ENCODE measurements around the gene TAS1R3.
A peak's percentile ranks its signal among the peaks of the same experiment; 100 is the strongest.

The TAS1R3 gene

DNA sequence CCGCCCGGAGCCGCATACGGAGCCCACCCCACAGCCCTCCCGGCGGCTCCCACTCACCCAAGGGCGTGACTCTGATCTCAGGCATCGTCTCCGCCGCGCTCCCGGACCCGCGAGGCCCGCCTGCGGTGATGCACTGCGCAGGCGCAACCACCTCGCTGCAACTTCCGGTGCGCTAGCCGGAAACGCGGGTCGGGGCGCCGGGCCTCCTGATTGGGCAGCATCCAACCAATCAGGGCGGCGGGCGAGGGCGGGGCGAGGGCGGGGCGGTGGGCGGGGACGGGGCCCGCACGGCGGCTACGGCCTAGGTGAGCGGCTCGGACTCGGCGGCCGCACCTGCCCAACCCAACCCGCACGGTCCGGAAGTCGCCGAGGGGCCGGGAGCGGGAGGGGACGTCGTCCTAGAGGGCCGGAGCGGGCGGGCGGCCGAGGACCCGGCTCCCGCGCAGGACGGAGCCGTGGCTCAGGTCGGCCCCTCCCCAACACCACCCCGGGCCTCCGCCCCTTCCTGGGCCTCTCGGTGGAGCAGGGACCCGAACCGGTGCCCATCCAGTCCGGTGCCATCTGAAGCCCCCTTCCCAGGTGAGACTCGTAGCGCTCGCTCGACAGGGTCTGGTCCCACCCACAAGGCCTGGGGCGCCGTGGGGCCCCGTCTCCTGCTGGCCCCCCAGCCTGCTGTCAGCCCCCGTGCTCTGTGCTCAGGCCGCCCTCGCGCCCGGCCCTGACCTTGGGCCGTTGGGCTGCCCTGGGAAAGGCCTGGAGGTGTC is 6.4 kb upstream of the TAS1R3 start, which contains the start of the genes CPTP and INTS11:
Gene CPTP (plus strand): TSS at position 279 of the 764 bp plus-strand sequence. CDS start 2,109 bp downstream, outside the sequence.
Gene INTS11 (minus strand): TSS at position 137 of the 764 bp plus-strand sequence. CDS start 52 bp downstream, at position 85.
- peak; percentile 88 for DNase-seq

DNA sequence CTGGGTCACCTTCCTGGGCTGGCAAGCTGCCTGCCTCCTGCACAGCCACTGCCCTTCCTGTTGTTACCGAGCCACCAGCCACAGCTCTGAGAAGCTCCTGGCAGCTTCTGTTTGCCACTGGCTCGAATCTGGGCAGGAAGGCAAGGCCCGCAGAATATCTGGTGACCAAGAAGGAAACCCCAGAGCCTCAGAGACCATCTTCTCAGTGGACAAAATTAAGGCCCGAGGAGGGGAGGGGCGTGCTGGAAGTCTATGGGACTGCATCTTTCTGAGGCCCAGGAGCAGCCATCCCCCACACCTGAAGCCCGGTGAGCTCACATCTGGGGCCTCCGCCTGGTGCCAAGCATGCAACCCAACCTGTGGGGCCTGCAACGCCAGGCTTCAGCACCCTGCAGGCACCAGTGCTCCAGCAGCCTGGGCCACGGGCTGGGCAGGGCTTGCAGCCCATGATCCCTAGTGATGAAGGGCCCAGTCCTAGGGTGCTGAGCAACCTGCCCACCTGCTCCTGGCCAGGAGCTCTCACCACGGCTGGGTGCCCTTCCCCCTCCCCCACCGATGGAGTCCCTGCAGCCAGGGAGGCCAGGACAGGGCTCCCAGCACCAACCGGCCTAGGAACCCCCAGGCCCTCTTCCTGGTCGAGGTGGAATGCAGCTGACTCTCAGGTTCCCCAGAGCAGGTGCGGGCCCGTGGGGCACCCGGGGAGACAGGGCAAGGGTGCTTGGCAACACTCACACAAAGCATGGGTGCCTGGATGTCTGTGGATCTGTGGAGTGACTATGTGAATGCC is 5.6 kb upstream of the TAS1R3 start:
- DNase-seq = no peak

- DNase-seq = no peak
Observed at GRCh38 chr1:1326075-1326605, 4.9 kb upstream of the TAS1R3 start.

DNA sequence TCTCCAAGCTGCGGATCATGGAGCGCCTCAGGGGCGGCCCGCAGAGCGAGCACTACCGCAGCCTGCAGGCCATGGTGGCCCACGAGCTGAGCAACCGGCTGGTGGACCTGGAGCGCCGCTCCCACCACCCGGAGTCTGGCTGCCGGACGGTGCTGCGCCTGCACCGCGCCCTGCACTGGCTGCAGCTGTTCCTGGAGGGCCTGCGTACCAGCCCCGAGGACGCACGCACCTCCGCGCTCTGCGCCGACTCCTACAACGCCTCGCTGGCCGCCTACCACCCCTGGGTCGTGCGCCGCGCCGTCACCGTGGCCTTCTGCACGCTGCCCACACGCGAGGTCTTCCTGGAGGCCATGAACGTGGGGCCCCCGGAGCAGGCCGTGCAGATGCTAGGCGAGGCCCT is 3.8 kb upstream of the TAS1R3 start:
- DNase-seq = no peak

DNA sequence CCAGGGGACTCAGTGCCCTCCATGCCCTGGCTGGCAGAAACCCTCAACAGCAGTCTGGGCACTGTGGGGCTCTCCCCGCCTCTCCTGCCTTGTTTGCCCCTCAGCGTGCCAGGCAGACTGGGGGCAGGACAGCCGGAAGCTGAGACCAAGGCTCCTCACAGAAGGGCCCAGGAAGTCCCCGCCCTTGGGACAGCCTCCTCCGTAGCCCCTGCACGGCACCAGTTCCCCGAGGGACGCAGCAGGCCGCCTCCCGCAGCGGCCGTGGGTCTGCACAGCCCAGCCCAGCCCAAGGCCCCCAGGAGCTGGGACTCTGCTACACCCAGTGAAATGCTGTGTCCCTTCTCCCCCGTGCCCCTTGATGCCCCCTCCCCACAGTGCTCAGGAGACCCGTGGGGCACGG is 2.8 kb upstream of the TAS1R3 start:
- no peak for DNase-seq

GRCh38 chr1:1329304-1330210 is 1.5 kb upstream of the TAS1R3 start:
- no peak for DNase-seq

DNA sequence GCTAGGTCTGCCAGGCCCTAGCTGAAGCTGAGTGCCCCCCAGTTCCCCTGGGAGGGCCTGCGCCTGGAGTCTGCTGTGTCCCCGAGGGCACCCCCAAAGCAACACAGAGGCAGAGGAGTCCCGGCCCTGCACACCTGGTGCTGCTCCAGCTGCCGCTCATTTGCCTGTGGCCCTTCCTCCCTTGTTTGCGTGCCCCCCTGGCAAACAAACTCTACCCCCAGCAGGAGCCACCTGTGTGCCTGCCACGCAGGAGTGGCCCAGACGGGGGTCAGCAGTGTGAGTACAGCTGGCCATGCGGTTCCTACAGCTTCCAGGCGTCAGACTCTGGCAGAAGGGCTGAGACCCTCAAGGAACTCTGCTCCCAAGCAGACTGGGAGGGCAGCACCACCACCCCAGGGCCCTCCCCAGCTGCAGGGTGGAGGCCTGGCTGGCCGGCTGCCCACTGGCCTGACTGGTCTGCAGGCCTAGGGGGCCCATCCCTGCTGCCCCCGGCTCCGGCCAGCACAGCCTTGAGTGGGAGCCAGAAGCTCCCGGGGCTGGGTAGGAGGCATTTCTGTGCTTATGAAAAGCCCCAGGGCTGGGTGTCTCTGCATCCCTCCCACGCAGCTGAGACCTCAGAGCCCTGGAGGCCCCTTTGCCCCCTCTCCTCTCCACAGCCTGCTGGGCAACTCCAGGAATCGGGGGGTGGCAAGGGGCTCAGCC is 563 bp upstream of the TAS1R3 start:
- no peak for DNase-seq

DNA sequence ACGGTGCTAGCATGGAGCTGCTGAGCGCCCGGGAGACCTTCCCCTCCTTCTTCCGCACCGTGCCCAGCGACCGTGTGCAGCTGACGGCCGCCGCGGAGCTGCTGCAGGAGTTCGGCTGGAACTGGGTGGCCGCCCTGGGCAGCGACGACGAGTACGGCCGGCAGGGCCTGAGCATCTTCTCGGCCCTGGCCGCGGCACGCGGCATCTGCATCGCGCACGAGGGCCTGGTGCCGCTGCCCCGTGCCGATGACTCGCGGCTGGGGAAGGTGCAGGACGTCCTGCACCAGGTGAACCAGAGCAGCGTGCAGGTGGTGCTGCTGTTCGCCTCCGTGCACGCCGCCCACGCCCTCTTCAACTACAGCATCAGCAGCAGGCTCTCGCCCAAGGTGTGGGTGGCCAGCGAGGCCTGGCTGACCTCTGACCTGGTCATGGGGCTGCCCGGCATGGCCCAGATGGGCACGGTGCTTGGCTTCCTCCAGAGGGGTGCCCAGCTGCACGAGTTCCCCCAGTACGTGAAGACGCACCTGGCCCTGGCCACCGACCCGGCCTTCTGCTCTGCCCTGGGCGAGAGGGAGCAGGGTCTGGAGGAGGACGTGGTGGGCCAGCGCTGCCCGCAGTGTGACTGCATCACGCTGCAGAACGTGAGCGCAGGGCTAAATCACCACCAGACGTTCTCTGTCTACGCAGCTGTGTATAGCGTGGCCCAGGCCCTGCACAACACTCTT is 1.1 kb downstream of the TAS1R3 start:
- no peak for DNase-seq

- DNase-seq = no peak
Observed at GRCh38 chr1:1332774-1333480, 1.8 kb downstream of the TAS1R3 start.

DNA sequence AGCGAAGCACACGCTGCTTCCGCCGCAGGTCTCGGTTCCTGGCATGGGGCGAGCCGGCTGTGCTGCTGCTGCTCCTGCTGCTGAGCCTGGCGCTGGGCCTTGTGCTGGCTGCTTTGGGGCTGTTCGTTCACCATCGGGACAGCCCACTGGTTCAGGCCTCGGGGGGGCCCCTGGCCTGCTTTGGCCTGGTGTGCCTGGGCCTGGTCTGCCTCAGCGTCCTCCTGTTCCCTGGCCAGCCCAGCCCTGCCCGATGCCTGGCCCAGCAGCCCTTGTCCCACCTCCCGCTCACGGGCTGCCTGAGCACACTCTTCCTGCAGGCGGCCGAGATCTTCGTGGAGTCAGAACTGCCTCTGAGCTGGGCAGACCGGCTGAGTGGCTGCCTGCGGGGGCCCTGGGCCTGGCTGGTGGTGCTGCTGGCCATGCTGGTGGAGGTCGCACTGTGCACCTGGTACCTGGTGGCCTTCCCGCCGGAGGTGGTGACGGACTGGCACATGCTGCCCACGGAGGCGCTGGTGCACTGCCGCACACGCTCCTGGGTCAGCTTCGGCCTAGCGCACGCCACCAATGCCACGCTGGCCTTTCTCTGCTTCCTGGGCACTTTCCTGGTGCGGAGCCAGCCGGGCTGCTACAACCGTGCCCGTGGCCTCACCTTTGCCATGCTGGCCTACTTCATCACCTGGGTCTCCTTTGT is 2.6 kb downstream of the TAS1R3 start:
- no peak for DNase-seq

- DNase-seq = no peak
Observed at GRCh38 chr1:1334835-1335234, 3.8 kb downstream of the TAS1R3 start.

GRCh38 chr1:1335283-1335682 is 4.2 kb downstream of the TAS1R3 start:
- DNase-seq = no peak

- DNase-seq = no peak
Observed at GRCh38 chr1:1335792-1336248, 4.7 kb downstream of the TAS1R3 start.

DNA sequence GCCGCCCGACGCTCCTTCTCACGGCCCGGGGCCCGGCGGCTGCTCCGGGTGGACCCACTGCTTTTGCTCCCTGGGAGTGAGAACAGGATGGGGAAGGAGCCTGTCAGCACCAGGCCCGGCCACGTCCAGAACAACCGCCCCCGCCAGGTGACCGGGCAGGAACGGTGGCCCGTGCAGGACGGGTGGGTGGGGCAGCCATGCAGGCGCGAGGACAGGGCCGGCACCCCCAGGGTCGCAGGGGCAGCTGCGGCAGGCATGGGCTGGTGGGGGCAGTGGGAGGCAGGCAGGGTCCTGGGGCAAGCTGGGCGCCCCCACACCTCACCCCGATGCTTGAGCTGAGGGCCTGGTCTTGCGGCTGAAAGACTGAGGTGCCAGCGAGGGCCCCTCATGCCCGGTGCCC is 5.4 kb downstream of the TAS1R3 start:
- DNase-seq = no peak

DNA sequence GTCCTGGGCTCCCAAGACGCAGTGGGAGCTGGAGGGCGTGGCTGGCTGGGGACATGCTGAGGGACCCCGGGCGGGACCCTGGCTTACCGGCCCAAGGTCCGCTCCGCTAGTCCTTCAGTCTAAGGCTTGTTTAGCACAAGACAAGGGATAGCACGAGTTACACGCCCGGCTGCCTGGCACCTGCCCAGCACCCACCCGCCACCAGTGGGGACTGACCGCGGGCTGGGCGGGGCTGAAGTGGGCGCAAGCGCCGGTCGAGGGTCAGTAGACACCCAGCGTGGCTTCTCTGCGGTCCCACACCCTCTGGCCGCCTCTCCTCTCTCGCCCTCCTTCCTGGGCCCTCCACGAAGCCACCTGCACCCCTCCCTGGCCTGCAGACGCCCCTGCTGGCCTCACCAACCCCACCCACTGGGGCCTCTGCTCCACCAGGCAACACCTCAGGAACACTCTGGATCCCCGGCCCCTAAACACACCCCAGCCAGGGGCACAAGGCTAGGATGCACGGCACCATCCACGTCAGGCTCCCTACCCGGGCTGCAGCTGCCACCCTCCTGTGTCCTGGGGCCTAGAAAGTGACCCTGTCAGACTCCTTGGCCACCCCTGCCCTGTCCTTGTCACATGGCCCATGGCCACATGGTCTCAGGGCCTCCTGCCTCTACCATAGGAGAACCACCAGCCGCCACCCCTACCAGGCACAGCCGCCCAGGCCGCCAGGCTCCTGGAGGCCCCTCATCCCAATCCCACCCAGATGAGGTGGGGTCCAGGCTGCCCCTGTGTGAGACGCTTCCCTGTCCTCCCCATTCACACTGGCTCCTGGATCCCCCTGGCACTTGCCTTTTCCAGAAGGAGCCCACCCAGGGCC is 6.1 kb downstream of the TAS1R3 start:
- DNase-seq = no peak

- no peak for DNase-seq
Observed at GRCh38 chr1:1337793-1338147, 6.7 kb downstream of the TAS1R3 start.

- DNase-seq = no peak
Observed at GRCh38 chr1:1338278-1338677, 7.2 kb downstream of the TAS1R3 start.

GRCh38 chr1:1340185-1340584 is 9.1 kb downstream of the TAS1R3 start:
- DNase-seq = no peak

Measured in NCI-H2171 (cell line).